Fibroblast of the aortic adventitia (primary cell): ENCODE results near the gene NHS. TPM values are rescaled to one million over a fixed set of nuclear protein-coding genes. Genes with fewer than 3 reads are reported as not detected.
A peak's percentile ranks its signal among the peaks of the same experiment; 100 is the strongest.

Source experiments
- DNase-seq: peaks from one replicate; pipeline ENCODE4 v3.0.0-alpha.2; 2010; ENCODE audit warnings: low read depth
- H3K4me3 ChIP-seq: 2 replicates; pipeline ENCODE4 v1.5.1; 2011; ENCODE audit warnings: low read depth, mild to moderate bottlenecking, control low read depth, low read length, moderate library complexity
- CTCF ChIP-seq: IDR thresholded peaks from 2 replicates; pipeline ENCODE4 v1.5.1; 2011; ENCODE audit warnings: mild to moderate bottlenecking, low read length, control low read depth, inconsistent platforms; ENCODE audit not compliant: insufficient read depth
- total RNA-seq: library from RNA; depleted of rRNA; stranded (reverse); fragments of >200 nt; gene quantifications from 2 replicates; pipeline ENCODE4 v1.2.3, GENCODE V29; 2012; ENCODE audit warnings: low replicate concordance

NHS gene
- total RNA-seq, 1 donor = 11.6 TPM

DNA sequence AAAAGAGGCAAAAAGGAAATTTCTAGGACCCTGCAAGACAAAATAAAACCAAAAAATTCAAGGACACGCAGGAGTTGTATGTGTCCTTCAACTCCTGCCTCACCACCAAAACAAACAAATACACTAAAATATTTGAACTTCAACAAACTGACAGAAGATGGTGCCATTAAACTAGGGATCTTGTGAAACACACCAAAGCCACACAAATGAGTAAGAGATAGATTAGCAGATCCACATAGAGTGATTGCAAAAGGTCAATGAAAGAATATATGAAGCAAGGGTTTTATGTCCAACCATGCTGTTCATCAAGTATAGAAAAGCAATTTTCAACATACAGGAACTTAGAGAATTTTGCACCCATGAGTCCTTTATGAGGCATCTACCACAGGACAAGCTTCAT, 322.2 kb downstream of the NHS start:
- no peak for TF ChIP-seq CTCF
- peak; percentile 9 for DNase-seq
- H3K4me3 ChIP-seq = no peak overlapping the region

DNA sequence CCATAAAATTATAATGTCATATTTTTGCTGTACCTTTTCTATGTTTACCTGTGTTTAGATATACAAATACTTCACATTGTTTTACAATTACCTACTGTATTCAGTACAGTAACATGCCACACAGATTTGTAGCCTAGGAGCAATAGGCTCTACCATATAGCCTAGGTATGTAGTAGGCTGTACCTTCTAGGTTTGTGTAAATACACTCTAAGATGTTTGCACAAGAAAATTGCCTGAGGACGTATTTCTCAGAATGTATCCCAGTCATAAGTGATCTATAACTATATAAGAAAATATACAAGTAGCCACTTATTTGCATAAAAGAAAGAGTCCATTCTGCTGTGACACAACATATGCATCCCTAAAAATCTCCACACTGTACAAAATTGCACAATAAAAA, 326.0 kb downstream of the NHS start:
- TF ChIP-seq CTCF = no peak
- no peak for DNase-seq
- no peak overlapping the region for H3K4me3 ChIP-seq

DNA sequence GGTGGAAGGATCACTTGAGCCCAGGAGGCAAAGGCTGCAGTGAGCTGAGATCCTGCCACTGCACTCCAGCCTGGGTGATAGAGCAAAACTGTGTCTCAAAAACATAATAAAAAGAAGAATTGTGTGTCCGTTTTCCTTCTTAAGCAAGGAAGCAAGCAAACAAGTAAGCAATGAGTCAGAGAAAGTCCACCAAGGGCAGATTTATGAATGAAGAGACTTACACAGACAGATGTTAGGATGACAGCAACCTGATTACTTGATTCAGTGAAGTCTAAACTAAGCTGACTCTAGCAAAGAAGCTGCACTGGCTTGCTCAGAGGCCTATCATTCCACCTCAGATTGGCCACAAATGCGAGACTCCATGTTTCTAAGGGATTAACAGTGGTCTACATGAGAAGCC, 328.2 kb downstream of the NHS start:
- H3K4me3 ChIP-seq = no peak overlapping the region
- no peak for TF ChIP-seq CTCF
- no peak for DNase-seq

DNA sequence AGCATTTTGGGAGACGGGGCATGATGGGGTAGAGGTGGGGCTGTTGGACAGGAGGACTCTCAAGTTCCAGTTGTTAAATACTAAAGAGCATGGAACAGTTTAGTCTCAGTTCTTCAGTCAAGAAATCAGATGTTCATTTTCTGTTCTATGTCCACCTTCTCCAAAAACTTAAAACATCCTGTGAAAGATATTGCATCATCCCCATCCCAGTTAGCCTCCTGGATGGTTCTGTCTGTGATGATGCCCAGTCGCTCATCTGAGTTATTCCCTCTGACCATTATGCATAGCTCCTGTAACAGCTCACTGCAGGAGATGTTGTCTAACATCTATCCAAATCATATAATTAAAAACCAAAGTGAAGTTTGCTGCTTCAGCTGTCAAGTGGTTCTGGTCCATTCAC, 330.2 kb downstream of the NHS start:
- no peak for DNase-seq
- TF ChIP-seq CTCF = no peak
- H3K4me3 ChIP-seq = no peak overlapping the region

- no peak for TF ChIP-seq CTCF
- no peak overlapping the region for H3K4me3 ChIP-seq
- DNase-seq = peak; percentile 73
Measured at GRCh38 chrX:17706676-17707075, 331.7 kb downstream of the NHS start.

DNA sequence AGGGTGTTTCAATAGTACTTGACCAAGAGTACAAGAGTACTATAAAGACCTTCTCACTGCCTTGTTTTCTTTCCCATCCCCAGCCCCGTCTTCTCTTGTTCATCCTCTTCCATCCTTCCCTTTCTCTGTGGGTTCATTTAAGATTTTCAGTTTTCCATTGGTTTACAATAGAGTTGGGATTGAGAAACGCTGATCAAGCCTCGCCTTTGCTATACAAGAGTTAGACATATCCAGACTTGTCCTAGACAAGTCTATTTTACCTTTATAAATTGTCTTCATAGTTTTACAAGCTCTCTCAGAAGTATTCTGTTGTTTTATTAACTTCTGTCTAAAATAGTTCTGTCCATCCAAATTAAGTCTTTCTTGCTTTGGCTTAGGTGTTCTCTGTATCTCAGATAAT, 332.7 kb downstream of the NHS start:
- H3K4me3 ChIP-seq = no peak overlapping the region
- no peak for TF ChIP-seq CTCF
- no peak for DNase-seq

DNA sequence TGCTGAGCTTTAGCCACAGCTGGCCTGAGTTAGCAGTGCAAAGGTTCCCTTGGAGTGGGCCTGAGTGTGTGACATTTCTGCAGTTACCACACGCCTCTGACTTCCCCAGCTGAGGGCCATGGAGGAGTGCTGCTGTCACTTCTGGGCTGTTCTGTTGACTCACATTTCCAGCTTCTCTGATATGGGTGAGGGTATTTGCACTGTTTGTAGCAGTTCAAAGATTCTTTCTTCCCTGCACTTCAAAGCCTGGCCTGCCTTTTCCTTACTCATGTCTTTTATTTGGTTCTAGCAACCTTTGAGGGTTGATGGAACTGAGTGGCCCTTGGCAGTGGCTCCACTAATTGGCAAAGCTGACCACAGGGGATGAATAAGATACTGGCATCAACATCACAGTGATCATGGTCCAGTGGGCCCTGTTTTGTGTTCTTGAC, 335.9 kb downstream of the NHS start:
- TF ChIP-seq CTCF = no peak
- no peak for DNase-seq

More for the DNA sequence above, 335.9 kb downstream of the NHS start:
- H3K4me3 ChIP-seq = no peak overlapping the region
